GM04504 (cell line): ENCODE results near the gene SOD1.
A peak's percentile ranks its signal among the peaks of the same experiment; 100 is the strongest.
"Not testable (repeated sequence)": the region's sequence is repeated elsewhere in the genome, so short reads cannot be mapped to it uniquely, and the experiment has no call there.

Source experiments
- DNase-seq: peaks from one replicate; pipeline ENCODE4 v3.0.0-alpha.2; 2012; ENCODE audit warnings: low read depth

Gene SOD1

GRCh38 chr21:31654821-31655580 lies 4.5 kb upstream of the SOD1 start:
- not testable (repeated sequence) for DNase-seq

DNA sequence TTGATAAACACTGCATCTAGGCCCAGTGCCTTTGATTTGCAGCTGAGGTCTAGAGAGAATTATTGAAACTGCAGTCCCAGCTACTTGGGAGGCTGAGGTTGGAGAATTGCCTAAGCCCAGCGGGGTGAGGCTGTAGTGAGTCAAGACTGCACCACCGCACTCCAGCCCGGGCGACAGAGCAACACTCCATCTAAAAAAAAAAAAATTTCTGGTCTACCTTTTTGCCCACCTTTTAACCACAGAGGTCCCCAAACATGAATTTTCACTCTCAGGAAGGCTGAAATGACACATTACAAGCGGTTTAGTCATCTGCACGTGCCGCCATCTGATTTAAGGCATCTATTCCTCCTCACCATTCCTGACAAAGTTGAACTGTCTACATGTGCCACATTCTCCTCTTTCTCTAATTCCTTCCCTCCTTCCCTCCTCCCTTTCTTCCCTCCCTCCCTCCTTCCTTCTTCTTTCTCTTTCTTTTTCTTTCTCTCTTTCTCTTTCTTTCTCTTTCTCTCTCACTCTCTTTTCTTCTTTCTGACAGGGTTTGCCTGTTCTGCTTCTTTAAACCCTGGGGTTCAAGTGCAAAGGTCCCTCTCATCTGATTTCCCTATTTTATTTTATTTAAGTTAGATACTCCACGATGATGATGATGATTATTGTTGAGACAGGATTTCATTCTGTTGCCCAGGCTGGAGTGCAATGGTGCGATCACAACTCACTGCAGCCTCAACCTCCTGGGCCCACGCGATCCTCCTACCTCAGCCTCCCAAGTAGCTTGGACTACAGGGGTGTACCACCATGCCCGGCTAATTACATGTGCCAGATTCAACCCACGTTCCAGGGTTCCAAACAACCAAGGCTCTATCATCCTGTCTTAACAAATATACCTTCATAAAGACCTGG lies 3.0 kb upstream of the SOD1 start:
- no peak for DNase-seq

- DNase-seq: no peak
These were observed 1.4 kb upstream of the SOD1 start for GRCh38 chr21:31658053-31658452.

GRCh38 chr21:31659286-31659535 lies 282 bp upstream of the SOD1 start:
- no peak for DNase-seq

GRCh38 chr21:31660259-31660565 lies 719 bp downstream of the SOD1 start:
- DNase-seq: peak; percentile 16

DNA sequence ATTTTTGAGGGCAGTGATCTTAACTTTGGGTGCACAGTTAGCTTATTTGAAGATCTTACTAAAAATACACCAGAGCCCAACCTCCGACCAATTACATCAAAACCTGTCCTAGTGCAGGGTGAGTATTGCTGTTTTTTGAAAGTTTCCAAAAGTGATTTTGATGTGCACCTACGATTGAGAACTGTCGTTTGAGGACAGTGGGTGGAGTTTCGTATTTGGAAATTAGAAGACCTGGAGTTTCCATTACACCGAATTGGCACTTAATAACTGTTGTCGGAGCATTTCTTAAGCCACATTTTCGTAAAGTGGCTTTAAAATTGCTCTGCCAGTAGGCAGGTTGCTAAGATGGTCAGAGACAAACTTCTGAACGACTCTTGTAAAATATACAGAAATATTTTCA lies 1.1 kb downstream of the SOD1 start:
- no peak for DNase-seq

GRCh38 chr21:31663584-31664249 lies 4.2 kb downstream of the SOD1 start:
- no peak for DNase-seq

- DNase-seq: no peak
These were observed 5.9 kb downstream of the SOD1 start for GRCh38 chr21:31665397-31665796.

DNA sequence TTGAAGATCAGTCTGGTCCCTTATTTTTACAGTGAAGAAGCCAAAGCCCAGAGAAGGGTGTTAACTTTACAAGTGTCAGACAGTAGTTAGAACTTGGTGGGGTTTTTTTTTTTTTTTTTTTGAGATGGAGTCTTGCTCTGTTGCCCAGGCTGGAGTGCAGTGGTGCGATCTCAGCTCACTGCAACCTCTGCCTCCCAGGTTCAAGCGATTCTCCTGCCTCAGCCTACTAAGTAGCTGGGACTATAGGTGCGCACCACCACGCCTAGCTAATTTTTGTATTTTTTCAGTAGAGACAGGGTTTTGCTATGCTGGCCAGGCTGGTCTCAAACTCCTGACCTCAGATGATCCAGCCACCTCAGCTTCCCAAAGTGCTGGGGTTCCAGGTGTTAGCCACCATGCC lies 6.4 kb downstream of the SOD1 start:
- not testable (repeated sequence) for DNase-seq

DNA sequence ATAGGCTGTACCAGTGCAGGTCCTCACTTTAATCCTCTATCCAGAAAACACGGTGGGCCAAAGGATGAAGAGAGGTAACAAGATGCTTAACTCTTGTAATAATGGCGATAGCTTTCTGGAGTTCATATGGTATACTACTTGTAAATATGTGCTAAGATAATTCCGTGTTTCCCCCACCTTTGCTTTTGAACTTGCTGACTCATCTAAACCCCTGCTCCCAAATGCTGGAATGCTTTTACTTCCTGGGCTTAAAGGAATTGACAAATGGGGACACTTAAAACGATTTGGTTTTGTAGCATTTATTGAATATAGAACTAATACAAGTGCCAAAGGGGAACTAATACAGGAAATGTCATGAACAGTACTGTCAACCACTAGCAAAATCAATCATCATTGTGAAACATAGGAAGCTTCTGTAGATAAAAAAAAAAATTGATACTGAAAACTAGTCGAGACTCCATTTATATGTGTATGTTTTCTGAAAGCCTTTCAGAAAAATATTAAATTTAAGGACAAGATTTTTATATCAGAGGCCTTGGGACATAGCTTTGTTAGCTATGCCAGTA lies 7.0 kb downstream of the SOD1 start:
- DNase-seq: no peak

DNA sequence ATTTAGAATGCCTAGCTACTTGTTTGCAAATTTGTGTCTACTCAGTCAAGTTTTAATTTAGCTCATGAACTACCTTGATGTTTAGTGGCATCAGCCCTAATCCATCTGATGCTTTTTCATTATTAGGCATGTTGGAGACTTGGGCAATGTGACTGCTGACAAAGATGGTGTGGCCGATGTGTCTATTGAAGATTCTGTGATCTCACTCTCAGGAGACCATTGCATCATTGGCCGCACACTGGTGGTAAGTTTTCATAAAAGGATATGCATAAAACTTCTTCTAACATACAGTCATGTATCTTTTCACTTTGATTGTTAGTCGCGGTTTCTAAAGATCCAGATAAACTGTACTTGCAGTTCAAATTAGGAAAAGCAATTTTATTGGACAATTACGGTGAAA lies 7.6 kb downstream of the SOD1 start:
- DNase-seq: no peak

- DNase-seq: no peak
These were observed 8.1 kb downstream of the SOD1 start for GRCh38 chr21:31667639-31668038.

GRCh38 chr21:31668651-31669491 lies 9.4 kb downstream of the SOD1 start:
- DNase-seq: no peak

- no peak for DNase-seq
These were observed 10.6 kb downstream of the SOD1 start for GRCh38 chr21:31670070-31670469.

GRCh38 chr21:31671146-31671716 lies 11.7 kb downstream of the SOD1 start:
- DNase-seq: no peak

DNA sequence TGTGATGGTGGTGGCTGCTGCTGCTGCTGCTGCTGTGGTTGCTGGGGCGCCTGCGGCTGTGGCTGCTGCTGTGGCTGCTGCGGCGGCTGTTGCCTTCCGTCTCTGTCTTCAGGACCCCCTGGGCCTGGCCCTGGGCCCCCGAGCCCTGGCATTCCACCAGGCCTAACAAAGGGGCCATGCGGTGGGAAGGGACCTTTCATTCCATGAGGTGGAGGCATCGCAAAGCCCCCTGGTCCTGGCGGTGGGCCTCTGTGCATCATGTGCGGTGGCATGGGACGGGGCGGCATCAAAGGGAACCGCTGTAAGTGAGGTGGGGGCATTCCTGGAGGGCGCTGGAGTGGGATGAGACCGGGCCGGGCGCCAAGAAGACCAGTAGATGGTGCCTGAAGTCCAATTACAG lies 12.4 kb downstream of the SOD1 start:
- no peak for DNase-seq

- DNase-seq: no peak
These were observed 13.9 kb downstream of the SOD1 start for GRCh38 chr21:31673321-31673912.

DNA sequence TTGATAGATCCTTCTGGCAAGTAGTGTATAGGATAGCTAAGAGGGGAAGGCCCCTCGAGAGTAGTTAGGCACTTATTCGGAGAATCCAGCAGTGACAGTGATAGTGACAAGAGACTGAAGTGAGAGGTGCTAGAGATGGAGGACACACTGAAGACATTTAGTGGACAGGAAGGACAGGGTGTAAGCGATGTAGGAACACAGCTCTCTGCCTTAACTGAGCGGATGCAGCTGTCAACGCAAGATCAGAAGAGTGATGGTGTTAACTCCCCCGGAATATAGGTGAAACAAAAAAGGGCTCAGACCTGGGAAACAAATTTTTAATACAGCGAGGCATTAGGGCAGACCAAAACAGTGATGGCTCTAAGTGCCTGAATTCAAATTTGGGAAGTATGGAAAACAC lies 15.8 kb downstream of the SOD1 start:
- DNase-seq: no peak

GRCh38 chr21:31675960-31676359 lies 16.5 kb downstream of the SOD1 start:
- no peak for DNase-seq

- no peak for DNase-seq
These were observed 17.6 kb downstream of the SOD1 start for GRCh38 chr21:31677047-31677446.

- DNase-seq: no peak
These were observed 19.0 kb downstream of the SOD1 start for GRCh38 chr21:31678478-31678877.
